Mucosa of rectum (tissue), 2 donors: ENCODE data around the gene DPM1.

Experiments
- H3K27ac ChIP-seq, 2 donors: one replicate each; pipeline ENCODE4 v1.7.0; 2013; ENCODE audit warnings: inconsistent platforms in 2 of 2, low read depth in 2 of 2, low read length in 2 of 2
- H3K27me3 ChIP-seq, 2 donors: one replicate each; pipeline ENCODE4 v1.7.0; 2013; ENCODE audit warnings: low read length in 2 of 2; ENCODE audit not compliant: control insufficient read depth in 2 of 2, insufficient read depth in 2 of 2
- H3K36me3 ChIP-seq, 2 donors: one replicate each; pipeline ENCODE4 v1.7.0; 2013; ENCODE audit warnings: low read length in 2 of 2; ENCODE audit not compliant: control insufficient read depth in 2 of 2, insufficient read depth in 2 of 2
- H3K4me1 ChIP-seq, 2 donors: one replicate each; pipeline ENCODE4 v1.7.0; 2013; ENCODE audit warnings: low read length in 2 of 2, mild to moderate bottlenecking in 1 of 2; ENCODE audit not compliant: control insufficient read depth in 2 of 2, insufficient read depth in 2 of 2
- H3K4me3 ChIP-seq, 2 donors: one replicate each; pipeline ENCODE4 v1.7.0; 2013; ENCODE audit warnings: low read length in 2 of 2
- H3K9ac ChIP-seq, 2 donors: one replicate each; pipeline ENCODE4 v1.7.0; 2013; ENCODE audit warnings: low read length in 2 of 2, low read depth in 1 of 2, mild to moderate bottlenecking in 1 of 2
- H3K9me3 ChIP-seq, 2 donors: one replicate each; pipeline ENCODE4 v1.7.0; 2013; ENCODE audit warnings: low read length in 2 of 2; ENCODE audit not compliant: control insufficient read depth in 2 of 2
- donor health status: healthy.
- donor health status: Normal muscosa, but diverticular disease.

Gene DPM1

DNA sequence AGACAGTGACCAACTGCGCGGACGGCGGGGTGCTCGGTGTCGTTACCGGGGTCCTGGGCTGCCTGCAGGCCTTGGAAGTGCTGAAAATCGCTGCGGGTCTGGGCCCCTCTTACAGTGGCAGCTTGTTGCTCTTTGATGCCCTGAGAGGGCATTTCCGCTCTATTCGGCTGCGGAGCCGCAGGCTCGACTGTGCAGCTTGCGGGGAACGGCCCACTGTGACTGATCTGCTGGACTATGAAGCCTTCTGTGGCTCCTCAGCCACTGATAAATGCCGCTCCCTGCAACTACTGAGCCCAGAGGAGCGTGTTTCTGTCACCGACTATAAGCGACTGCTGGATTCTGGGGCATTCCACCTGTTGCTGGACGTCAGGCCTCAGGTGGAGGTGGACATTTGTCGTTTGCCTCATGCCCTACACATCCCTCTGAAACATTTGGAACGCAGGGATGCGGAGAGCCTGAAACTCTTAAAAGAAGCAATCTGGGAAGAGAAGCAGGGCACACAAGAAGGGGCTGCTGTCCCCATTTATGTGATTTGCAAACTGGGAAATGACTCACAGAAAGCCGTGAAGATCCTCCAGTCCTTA is 1.3 kb upstream of the DPM1 start:
- no peak overlapping the region for H3K27ac ChIP-seq
- peak overlapping the region; percentile 89 to 98 for H3K9ac ChIP-seq
- H3K27me3 ChIP-seq, result no peaks in the 10 kb centered on the region
- H3K4me1 ChIP-seq, result peaks cover 15 to 22% of the 10 kb centered on the region in 2 donors
- H3K36me3 ChIP-seq, result peaks cover under 1 to 8% of the 10 kb centered on the region in 2 donors
- H3K4me3 ChIP-seq, result peak overlapping the region; percentile 87 to 100
- no peaks in the 10 kb centered on the region for H3K9me3 ChIP-seq

DNA sequence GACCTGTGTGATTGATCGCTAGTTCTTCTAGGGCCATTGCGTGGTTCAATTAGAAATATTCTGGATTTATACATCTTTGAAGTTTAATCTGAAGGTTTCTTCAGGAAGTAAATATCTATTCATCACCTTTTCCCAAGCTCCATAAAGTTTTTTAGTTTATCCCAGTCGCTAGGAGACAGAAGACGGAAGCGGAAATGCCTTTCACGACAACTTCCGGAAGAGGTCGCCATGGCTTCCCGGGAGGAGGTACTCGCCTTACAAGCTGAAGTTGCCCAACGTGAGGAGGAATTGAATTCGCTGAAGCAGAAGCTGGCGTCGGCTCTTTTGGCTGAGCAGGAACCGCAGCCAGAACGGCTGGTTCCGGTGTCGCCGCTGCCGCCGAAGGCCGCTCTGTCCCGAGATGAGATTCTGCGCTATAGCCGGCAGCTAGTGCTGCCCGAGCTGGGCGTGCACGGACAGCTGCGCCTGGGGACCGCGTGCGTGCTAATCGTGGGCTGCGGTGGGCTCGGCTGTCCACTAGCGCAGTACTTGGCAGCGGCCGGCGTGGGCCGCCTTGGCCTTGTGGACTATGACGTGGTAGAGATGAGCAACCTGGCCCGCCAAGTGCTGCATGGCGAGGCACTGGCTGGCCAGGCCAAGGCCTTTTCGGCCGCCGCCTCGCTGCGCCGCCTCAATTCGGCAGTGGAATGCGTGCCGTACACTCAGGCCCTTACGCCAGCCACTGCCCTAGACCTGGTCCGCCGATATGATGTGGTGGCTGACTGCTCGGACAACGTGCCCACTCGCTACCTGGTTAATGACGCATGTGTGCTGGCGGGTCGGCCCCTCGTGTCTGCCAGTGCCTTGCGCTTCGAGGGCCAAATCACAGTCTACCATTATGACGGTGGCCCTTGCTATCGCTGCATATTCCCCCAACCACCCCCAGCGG is 547 bp upstream of the DPM1 start, which contains the start of gene MOCS3:
Gene MOCS3, plus strand, starts transcription at position 204 of the 928 bp plus-strand sequence. Its CDS starts 25 bp downstream, at position 229.
- Histone ChIP-seq H3K27me3 (no peaks in the 10 kb centered on the region), H3K4me3 (peak within 1 kb of the TSS; percentile 87 to 100), H3K9me3 (no peaks in the 10 kb centered on the region), H3K9ac (peak within 1 kb of the TSS; percentile 89 to 98), H3K36me3 (peaks cover 5 to 13% of the 10 kb centered on the region in 2 donors), H3K27ac (peak within 1 kb of the TSS; percentile 83 to 87), H3K4me1 (peaks cover 15 to 22% of the 10 kb centered on the region in 2 donors)

DNA sequence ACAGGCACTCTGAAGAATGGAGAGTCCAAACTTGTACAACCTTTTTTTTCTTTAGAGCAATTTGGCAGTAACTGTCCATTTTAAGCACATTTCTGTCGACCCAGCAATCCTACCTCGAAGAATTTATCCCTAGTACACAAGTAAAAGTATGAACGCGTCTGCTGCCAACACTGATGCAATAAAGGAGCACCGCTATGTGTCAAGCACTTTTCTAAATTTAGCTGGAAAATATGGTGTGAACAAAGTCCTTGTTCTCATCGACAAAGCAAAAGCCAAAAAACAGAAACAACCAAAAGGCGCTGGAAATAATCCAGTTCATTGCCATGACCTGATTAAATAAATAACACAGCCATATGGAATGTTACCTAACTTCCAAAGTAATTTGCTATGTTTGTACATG is 1.1 kb downstream of the DPM1 start:
- no peaks in the 10 kb centered on the region for H3K9me3 ChIP-seq
- peaks cover 15 to 22% of the 10 kb centered on the region in 2 donors for H3K4me1 ChIP-seq
- peaks cover 9 to 26% of the 10 kb centered on the region in 2 donors for H3K36me3 ChIP-seq
- H3K9ac ChIP-seq, result peak overlapping the region; percentile 89 to 98
- H3K27ac ChIP-seq, result no peak overlapping the region
- no peaks in the 10 kb centered on the region for H3K27me3 ChIP-seq
- peak overlapping the region; percentile 87 to 100 for H3K4me3 ChIP-seq

DNA sequence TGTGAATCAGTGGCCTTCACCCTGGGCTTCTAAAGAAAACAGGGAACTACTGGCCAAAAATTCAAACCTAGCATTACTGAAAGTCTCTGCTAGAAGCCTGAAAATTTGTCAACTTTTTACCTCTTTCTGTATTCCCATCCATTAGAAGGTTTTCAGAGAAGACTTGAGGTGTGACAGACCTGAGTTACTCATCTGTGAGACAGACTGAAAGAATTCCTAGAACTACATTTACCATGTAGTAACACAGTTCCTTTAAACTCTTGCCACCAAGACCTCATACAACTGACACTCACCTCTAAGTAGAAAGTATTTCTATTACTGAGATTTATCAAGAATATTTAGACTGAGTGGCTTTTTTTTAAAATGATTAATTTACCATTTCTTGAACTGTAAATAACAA is 4.5 kb downstream of the DPM1 start:
- no peak overlapping the region for H3K4me3 ChIP-seq
- peaks cover 30 to 42% of the 10 kb centered on the region in 2 donors for H3K36me3 ChIP-seq
- no peaks in the 10 kb centered on the region for H3K9me3 ChIP-seq
- no peak overlapping the region for H3K9ac ChIP-seq
- no peak overlapping the region for H3K27ac ChIP-seq
- H3K27me3 ChIP-seq, result no peaks in the 10 kb centered on the region
- H3K4me1 ChIP-seq, result peaks cover 7 to 10% of the 10 kb centered on the region in 2 donors

DNA sequence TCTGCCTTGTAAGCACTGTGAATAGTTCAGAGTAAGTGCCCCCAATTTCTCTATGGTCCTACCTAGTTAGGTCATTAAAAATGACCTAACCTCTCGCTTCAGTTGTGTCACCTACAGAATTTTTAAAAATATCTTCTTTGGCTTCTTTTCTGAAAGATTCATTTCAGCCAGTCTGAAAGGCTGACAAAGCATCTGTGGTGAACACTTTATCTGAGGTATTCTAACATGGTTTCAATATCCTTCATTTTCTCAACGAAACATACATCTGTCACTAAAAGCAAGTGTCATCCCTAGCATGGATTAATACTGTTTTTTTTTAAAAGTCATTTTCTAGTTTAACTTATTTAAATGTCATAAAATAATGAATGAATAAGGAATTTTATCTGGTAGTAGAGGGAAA is 5.1 kb downstream of the DPM1 start:
- H3K4me1 ChIP-seq, result peaks cover 7 to 10% of the 10 kb centered on the region in 2 donors
- H3K9me3 ChIP-seq, result no peaks in the 10 kb centered on the region
- H3K36me3 ChIP-seq, result peaks cover 34 to 48% of the 10 kb centered on the region in 2 donors
- no peak overlapping the region for H3K4me3 ChIP-seq
- H3K9ac ChIP-seq, result no peak overlapping the region
- no peaks in the 10 kb centered on the region for H3K27me3 ChIP-seq
- H3K27ac ChIP-seq, result no peak overlapping the region

- Histone ChIP-seq H3K4me3 (no peak overlapping the region), H3K27ac (no peak overlapping the region), H3K9ac (no peak overlapping the region), H3K9me3 (no peaks in the 10 kb centered on the region), H3K36me3 (peaks cover 59 to 77% of the 10 kb centered on the region in 2 donors), H3K4me1 (no peaks in the 10 kb centered on the region), H3K27me3 (no peaks in the 10 kb centered on the region)
Observed at GRCh38 chr20:50948132-50948785, 10.1 kb downstream of the DPM1 start.

DNA sequence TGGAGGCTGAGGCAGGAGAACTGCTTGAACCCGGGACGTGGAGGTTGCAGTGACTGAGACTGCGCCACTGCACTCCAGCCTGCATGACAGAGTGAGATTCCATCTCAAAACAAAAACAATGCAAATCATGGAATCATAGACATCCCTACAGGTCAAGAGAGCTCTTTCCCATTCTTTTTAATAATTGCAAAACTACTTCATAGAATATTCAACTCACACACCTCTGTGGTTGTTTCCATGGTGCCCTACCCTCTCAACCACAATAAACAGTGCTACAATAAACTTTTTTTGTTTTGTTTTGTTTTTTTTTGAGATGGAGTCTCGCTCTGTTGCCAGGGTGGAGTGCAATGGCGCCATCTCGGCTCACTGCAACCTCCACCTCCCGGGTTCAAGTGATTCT is 15.3 kb downstream of the DPM1 start:
- H3K27me3 ChIP-seq, result no peaks in the 10 kb centered on the region
- no peaks in the 10 kb centered on the region for H3K4me1 ChIP-seq
- H3K27ac ChIP-seq, result no peak overlapping the region
- peaks cover 50 to 70% of the 10 kb centered on the region in 2 donors for H3K36me3 ChIP-seq
- H3K4me3 ChIP-seq, result no peak overlapping the region
- H3K9me3 ChIP-seq, result no peaks in the 10 kb centered on the region
- no peak overlapping the region for H3K9ac ChIP-seq

DNA sequence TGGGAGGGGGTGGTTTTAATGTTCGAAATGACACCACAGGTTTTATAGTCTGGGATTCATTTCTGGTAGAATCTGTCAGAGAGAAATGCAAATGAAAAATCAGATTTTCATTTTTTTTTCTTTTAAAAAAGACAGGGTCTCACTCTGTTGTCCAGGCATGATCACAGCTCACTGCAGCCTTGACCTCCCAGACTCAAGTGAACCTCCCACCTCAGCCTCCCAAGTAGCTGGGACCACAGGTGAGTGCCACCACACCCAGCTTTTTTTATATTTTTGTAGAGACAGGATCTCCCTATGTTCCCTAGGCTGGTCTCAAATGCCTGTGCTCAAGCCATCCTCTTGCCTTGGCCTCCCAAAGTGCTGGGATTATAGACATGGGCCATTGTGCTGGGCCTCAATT is 24.7 kb downstream of the DPM1 start:
- no peak overlapping the region for H3K9ac ChIP-seq
- H3K9me3 ChIP-seq, result no peaks in the 10 kb centered on the region
- peaks cover 17 to 18% of the 10 kb centered on the region in 2 donors for H3K4me1 ChIP-seq
- no peak overlapping the region for H3K27ac ChIP-seq
- no peak overlapping the region for H3K4me3 ChIP-seq
- peaks cover 22 to 30% of the 10 kb centered on the region in 2 donors for H3K36me3 ChIP-seq
- no peaks in the 10 kb centered on the region for H3K27me3 ChIP-seq

DNA sequence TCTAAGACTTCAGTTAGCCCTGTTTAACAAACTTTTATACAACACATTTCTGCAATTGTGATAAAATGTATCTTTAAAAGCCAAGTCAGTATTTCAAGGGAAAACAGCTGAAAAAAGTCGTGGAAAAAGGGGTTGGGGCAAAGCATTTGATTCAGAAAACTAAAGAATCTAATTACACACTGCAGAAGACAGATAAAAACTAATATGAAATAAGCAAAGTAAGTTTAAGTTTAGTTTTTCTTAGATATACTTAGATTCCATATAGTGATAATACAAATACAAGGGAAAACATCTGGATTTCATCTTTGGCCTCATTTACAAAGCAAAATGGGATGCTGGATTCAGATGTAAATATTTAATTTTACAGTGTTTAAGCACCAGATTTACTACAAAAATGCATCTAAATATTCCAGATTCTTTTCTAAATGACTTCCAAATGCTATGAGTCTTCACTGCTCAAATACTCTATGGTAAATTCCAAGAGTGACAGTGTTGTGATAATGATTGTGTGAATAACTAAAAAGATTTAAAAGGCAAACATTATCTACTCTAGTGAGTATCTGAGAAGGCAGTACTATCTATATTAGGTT is 25.5 kb downstream of the DPM1 start:
- Histone ChIP-seq H3K4me3 (no peak overlapping the region), H3K27me3 (no peaks in the 10 kb centered on the region), H3K4me1 (peaks cover 20 to 21% of the 10 kb centered on the region in 2 donors), H3K9ac (no peak overlapping the region), H3K27ac (no peak overlapping the region), H3K36me3 (peaks cover 27 to 38% of the 10 kb centered on the region in 2 donors), H3K9me3 (no peaks in the 10 kb centered on the region)
